K562 (cell line): ENCODE measurements around the gene RNF144A. TPM values are rescaled to one million over a fixed set of nuclear protein-coding genes. Genes with fewer than 3 reads are reported as not detected.
A peak's percentile ranks its signal among the peaks of the same experiment; 100 is the strongest.

Experiments
- ATAC-seq: fragments of 200-7000 bp; cut with Tn5 transposase; 3 replicates; pipeline ENCODE4 v1.9.1; 2020; ENCODE audit warnings: moderate library complexity
- BruUV-seq: library from RNA; stranded (reverse); fragments of 400-500 nt; replicated peaks from 2 replicates; lab custom pipeline; 2021; lab: Mats Ljungman, UMichigan
- CTCF ChIA-PET: fragments of 300-600 bp; formaldehyde crosslinking; extraction: SDS; loops from one replicate; lab custom pipeline; 2021; ENCODE audit warnings: low intra/inter-chr PET ratio; lab: Yijun Ruan, JAX
- POLR2A ChIA-PET: fragments of 300-600, 350-650 bp; sonication (Branson Sonifier 250); formaldehyde crosslinking; extraction: SDS; loops from one replicate; lab custom pipeline; 2021; ENCODE audit warnings: antibody characterized with exemption, inconsistent platforms; lab: Yijun Ruan, JAX
- DNase-seq, 4 experiments: peaks; one replicate each; pipeline versions ENCODE4 v3.0.0 to v3.0.0-alpha.2; 2011 to 2018; ENCODE audit warnings: low spot score in 3 of 4, mixed read lengths in 3 of 4; ENCODE audit errors: extremely low read depth in 1 of 4
- FAIRE-seq: peaks from 2 replicates; lab custom pipeline; 2011; peaks lifted over from hg19 to GRCh38; lab: Jason Lieb, UNC
- H2AFZ ChIP-seq: 2 replicates; pipeline ENCODE4 v1.6.0; 2011; ENCODE audit warnings: low read depth, low read length, control low read depth, inconsistent platforms
- H3K27ac ChIP-seq: fragments of 200-600 bp; 3 replicates; pipeline ENCODE4 v1.8.0; 2011; ENCODE audit warnings: low read depth, mild to moderate bottlenecking, control low read depth, inconsistent platforms, low read length, moderate library complexity, mixed read lengths; ENCODE audit errors: extremely low read depth
- H3K27me3 ChIP-seq, 2 experiments: fragments of 300-600 bp in 1 of 2; 2 replicates in 1 of 2; 3 replicates in 1 of 2; pipeline versions ENCODE4 v1.6.0 to v1.8.0; 2011; ENCODE audit warnings: inconsistent platforms in 2 of 2, low read length in 2 of 2, mild to moderate bottlenecking in 1 of 2, mixed read lengths in 1 of 2, moderate library complexity in 1 of 2; ENCODE audit not compliant: control insufficient read depth in 2 of 2, insufficient read depth in 2 of 2
- H3K36me3 ChIP-seq: fragments of 300-600 bp; 3 replicates; pipeline ENCODE4 v1.8.0; 2011; ENCODE audit warnings: mild to moderate bottlenecking, low read length, inconsistent platforms; ENCODE audit not compliant: control insufficient read depth, insufficient read depth
- H3K4me1 ChIP-seq, 2 experiments: fragments of 200-600 bp in 1 of 2; replicated peaks in 1 of 2; 2 replicates in 1 of 2; 3 replicates in 1 of 2; pipeline versions ENCODE4 v1.5.1 to v1.8.0; 2011; ENCODE audit warnings: inconsistent platforms in 2 of 2, low read length in 2 of 2, mild to moderate bottlenecking in 1 of 2, mixed read lengths in 1 of 2, moderate library complexity in 1 of 2; ENCODE audit not compliant: control insufficient read depth in 2 of 2, insufficient read depth in 2 of 2
- H3K4me2 ChIP-seq: 2 replicates; pipeline ENCODE4 v1.6.1; 2011; ENCODE audit warnings: low read length, control low read depth, inconsistent platforms, mixed read lengths; ENCODE audit not compliant: insufficient read depth
- H3K4me3 ChIP-seq: fragments of 200-600 bp; sonication (generic), shearing (Covaris generic); 2 replicates; pipeline ENCODE4 v1.5.1; 2016; ENCODE audit warnings: control low read depth, inconsistent platforms
- H3K79me2 ChIP-seq: fragments of 200-600 bp; 3 replicates; pipeline ENCODE4 v1.8.0; 2011; ENCODE audit warnings: low read length, inconsistent platforms; ENCODE audit not compliant: control insufficient read depth, insufficient read depth
- H3K9ac ChIP-seq, 2 experiments: 2 replicates each; pipeline versions ENCODE4 v1.6.0 to v1.6.1; 2011; ENCODE audit warnings: low read depth in 2 of 2, low read length in 2 of 2, control low read depth in 1 of 2, inconsistent platforms in 1 of 2, mild to moderate bottlenecking in 1 of 2, mixed read lengths in 1 of 2; ENCODE audit not compliant: insufficient read depth in 1 of 2
- H3K9me1 ChIP-seq: one replicate; pipeline ENCODE4 v1.6.0; 2011; ENCODE audit warnings: inconsistent platforms, mild to moderate bottlenecking, low read length, moderate library complexity; ENCODE audit not compliant: control insufficient read depth, insufficient read depth
- H3K9me3 ChIP-seq: replicated peaks from 2 replicates; pipeline ENCODE4 v1.5.1; 2011; ENCODE audit warnings: low read depth, low read length, inconsistent platforms; ENCODE audit not compliant: control insufficient read depth, insufficient read depth
- H4K20me1 ChIP-seq: replicated peaks from 2 replicates; pipeline ENCODE4 v1.6.1; 2011; ENCODE audit warnings: low read length, inconsistent platforms, mixed read lengths; ENCODE audit not compliant: control insufficient read depth, insufficient read depth
- CTBP1 ChIP-seq: fragments of 450-650 bp; IDR thresholded peaks from 2 replicates; pipeline ENCODE4 v1.6.1; 2016; ENCODE audit warnings: borderline replicate concordance
- GTF2F1 ChIP-seq: IDR thresholded peaks from 2 replicates; pipeline ENCODE4 v1.6.1; 2011; ENCODE audit warnings: low read depth, low read length, improper control_type of control experiment
- HNRNPL ChIP-seq: fragments of 200-400 bp; formaldehyde crosslinking; IDR thresholded peaks from 2 replicates; pipeline ENCODE4 v1.6.1; 2017; ENCODE audit warnings: low read depth, mild to moderate bottlenecking, low read length
- KDM5B ChIP-seq: fragments of 200-600 bp; sonication (generic); IDR thresholded peaks from 2 replicates; pipeline ENCODE4 v1.6.1; 2012; ENCODE audit warnings: low read depth, mild to moderate bottlenecking, moderate library complexity, low read length, control low read depth, inconsistent platforms; ENCODE audit not compliant: insufficient replicate concordance
- MECOM ChIP-seq: fragments of 250-450 bp; sonication (Bioruptor Pico); IDR thresholded peaks from 2 replicates; pipeline ENCODE4 v1.8.0; 2022; ENCODE audit warnings: inconsistent platforms
- NR3C1 ChIP-seq: sonication (generic); formaldehyde crosslinking; IDR thresholded peaks from 2 replicates; pipeline ENCODE4 v1.8.1; 2022; ENCODE audit warnings: missing genetic modification reagents
- RBFOX2 ChIP-seq: fragments of 200-400 bp; formaldehyde crosslinking; IDR thresholded peaks from 2 replicates; pipeline ENCODE4 v1.6.1; 2017; ENCODE audit warnings: low read depth, mild to moderate bottlenecking, low read length, moderate library complexity
- TOE1 ChIP-seq, 2 experiments: fragments of 450-650 bp in 1 of 2; sonication (generic) in 1 of 2; formaldehyde crosslinking in 1 of 2; IDR thresholded peaks; 2 replicates each; pipeline versions ENCODE4 v1.7.1 to v1.8.0; 2016 to 2022; ENCODE audit warnings: borderline replicate concordance in 2 of 2, mild to moderate bottlenecking in 2 of 2, antibody characterized with exemption in 1 of 2, inconsistent platforms in 1 of 2, low read depth in 1 of 2, missing genetic modification reagents in 1 of 2, moderate library complexity in 1 of 2
- VEZF1 ChIP-seq: fragments of 200-800 bp; sonication (Bioruptor generic); IDR thresholded peaks from 2 replicates; pipeline ENCODE4 v1.6.1; 2017; ENCODE audit warnings: missing genetic modification characterization, missing compliant biosample characterization
- ZBTB7A ChIP-seq: IDR thresholded peaks from 2 replicates; pipeline ENCODE4 v1.6.1; 2011; ENCODE audit warnings: low read depth, mild to moderate bottlenecking, low read length, moderate library complexity, borderline replicate concordance; ENCODE audit not compliant: control insufficient read depth
- ZNF431 ChIP-seq: sonication (generic); formaldehyde crosslinking; IDR thresholded peaks from 2 replicates; pipeline ENCODE4 v1.8.0; 2022; ENCODE audit warnings: mild to moderate bottlenecking, missing genetic modification reagents
- ZNF583 ChIP-seq: fragments of 250-450 bp; sonication (Bioruptor Pico); IDR thresholded peaks from 2 replicates; pipeline ENCODE4 v1.4.0; 2020
- WGBS: fragments of 100-300 bp; shearing (Covaris generic); methylation state at CpG from one replicate; pipeline ENCODE4 v1.1.6; 2016; ENCODE audit warnings: low coverage, mixed read lengths; ENCODE audit not compliant: insufficient coverage; ENCODE audit errors: missing lambda C conversion rate; 5-methylcytosine and 5-hydroxymethylcytosine counted together
- in situ Hi-C: fragments of 300-500 bp; cut with MboI; formaldehyde crosslinking; loops from 4 replicates; pipeline ENCODE4 v1.15.0; 2018; ENCODE audit warnings: inconsistent platforms, mixed read lengths
- intact Hi-C: fragments of 100-400 bp; cut with micrococcal nuclease; formaldehyde crosslinking; loops from 2 replicates; pipeline ENCODE4 v1.14.2; 2022
- polyA plus RNA-seq, 8 experiments: library from polyadenylated mRNA; depleted of rRNA in 4 of 8; stranded (reverse) in 5 of 8; unstranded in 3 of 8; fragments of >200 nt; fragmentation: Nextera tagmentation in 2 of 8; fragmentation: Illumina TruSeq in 1 of 8; extraction: Ambion mirVana in 2 of 8; extraction: Trizol in 1 of 8; gene quantifications; 2 replicates each; pipeline versions ENCODE4 v1.2.1 to v1.2.3, GENCODE V29; 2011 to 2014; ENCODE audit warnings: inconsistent platforms in 1 of 8, missing spikeins in 1 of 8
- total RNA-seq, 7 experiments: library from RNA; depleted of rRNA in 6 of 7; stranded (reverse); fragments of >200 nt in 6 of 7; fragmentation: Illumina TruSeq in 2 of 7; extraction: Trizol in 2 of 7; gene quantifications; 2 replicates each; pipeline versions ENCODE4 v1.2.1 to v1.2.3, GENCODE V29; 2011 to 2021; ENCODE audit warnings: low replicate concordance in 1 of 7
- TF ChIP-seq, protein P1 (sequence below): fragments of 450-650 bp; formaldehyde crosslinking; IDR thresholded peaks from 2 replicates; pipeline ENCODE4 v1.4.0; 2020; ENCODE audit warnings: mild to moderate bottlenecking, moderate library complexity

The RNF144A gene
- total and polyA plus RNA-seq, 9 of the 15 experiments (the other 6 are each of a cell fraction or from before 2014, with no cell fraction given): 0.96 to 11.3 (median 6.2) TPM

GRCh38 chr2:6916736-6917070 lies 509 bp upstream of the RNF144A start (continued):
- TF ChIP-seq, protein P1, sequence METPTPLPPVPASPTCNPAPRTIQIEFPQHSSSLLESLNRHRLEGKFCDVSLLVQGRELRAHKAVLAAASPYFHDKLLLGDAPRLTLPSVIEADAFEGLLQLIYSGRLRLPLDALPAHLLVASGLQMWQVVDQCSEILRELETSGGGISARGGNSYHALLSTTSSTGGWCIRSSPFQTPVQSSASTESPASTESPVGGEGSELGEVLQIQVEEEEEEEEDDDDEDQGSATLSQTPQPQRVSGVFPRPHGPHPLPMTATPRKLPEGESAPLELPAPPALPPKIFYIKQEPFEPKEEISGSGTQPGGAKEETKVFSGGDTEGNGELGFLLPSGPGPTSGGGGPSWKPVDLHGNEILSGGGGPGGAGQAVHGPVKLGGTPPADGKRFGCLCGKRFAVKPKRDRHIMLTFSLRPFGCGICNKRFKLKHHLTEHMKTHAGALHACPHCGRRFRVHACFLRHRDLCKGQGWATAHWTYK (CRISPR knock-in tag): no peak
- no peak for TF ChIP-seq GTF2F1

DNA sequence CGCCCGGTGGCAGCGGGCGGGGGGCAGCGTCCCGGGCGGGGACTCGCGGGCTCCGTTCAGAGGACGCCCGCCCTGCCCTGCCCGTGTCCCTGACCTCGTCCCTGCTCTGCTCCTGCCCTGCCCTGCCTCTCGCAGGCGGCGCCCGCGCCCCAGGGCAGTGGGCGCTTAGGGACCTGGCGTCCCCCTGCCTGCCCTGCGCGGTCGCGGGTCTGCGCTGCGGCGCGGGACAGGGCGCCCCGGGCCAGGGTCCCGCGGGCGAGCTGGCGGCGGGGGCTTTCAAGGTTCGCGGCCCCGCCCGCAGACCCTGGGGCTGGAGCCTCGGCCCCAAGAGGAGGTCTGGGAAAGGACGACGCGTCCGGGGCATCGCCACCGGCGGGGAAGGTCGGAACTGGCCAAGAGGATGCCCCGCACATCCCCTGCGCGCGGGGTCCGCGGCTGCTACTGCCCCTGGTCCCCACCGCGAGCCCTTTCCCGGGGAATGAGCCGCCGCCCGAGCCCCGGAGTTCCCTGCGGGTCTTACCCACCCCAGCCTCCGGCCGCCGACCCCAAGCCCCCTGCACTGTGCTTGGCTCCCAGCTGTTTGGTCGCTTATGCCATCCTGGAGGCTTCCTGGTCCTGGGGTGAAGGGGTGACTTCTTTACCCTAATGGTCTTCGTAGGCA lies 679 bp downstream of the RNF144A start:
- no peaks in the 10 kb centered on the region for H3K9me1 ChIP-seq
- peak; percentile 53 for ATAC-seq
- H3K4me2 ChIP-seq: peak overlapping the region; percentile 63; the same call in 1 of the 2 replicates
- H3K79me2 ChIP-seq: no peaks in the 10 kb centered on the region
- H2AFZ ChIP-seq: peak overlapping the region; percentile 69
- H3K27me3 ChIP-seq: 0 out of 5 replicates have a peak, but pooled peaks cover 0 to 2% of the 10 kb centered on the region in 2 experiments
- H3K4me3 ChIP-seq: peak overlapping the region; percentile 61
- peaks cover 5% of the 10 kb centered on the region; the same call in 1 of the 2 replicates for H4K20me1 ChIP-seq
- 6% methylated on average over 37 of the region's 68 CpGs for WGBS
- POLR2A ChIA-PET: no interaction called here
- H3K36me3 ChIP-seq: no peaks in the 10 kb centered on the region
- peak overlapping the region; percentile 63 to 91; a peak in 3 of 4 replicates for H3K9ac ChIP-seq
- CTCF ChIA-PET: interaction anchor here (0.8 to 1.0 kb wide), 3 partner anchors 91 to 96 kb away, joined by 3 read pairs; no protein-coding TSS in a partner anchor
- peaks cover 3 to 25% of the 10 kb centered on the region in 2 experiments; a peak in 4 of 5 replicates for H3K4me1 ChIP-seq
- DNase-seq: no peak
- peak overlapping the region; percentile 37; the same call in 1 of the 3 replicates for H3K27ac ChIP-seq
- intact Hi-C loops (loop anchor here (1.0 to 5.0 kb wide), 5 partner anchors 21 to 164 kb away; no protein-coding TSS in a partner anchor), in situ Hi-C loops (no loop called here)
- no peaks in the 10 kb centered on the region for H3K9me3 ChIP-seq
- FAIRE-seq: no peak
- no TSS peak for BruUV-seq
- TF ChIP-seq VEZF1 (CRISPR knock-in tag): 0 out of 2 replicates have a peak, but pooled peaks have one; percentile 3
- TF ChIP-seq NR3C1 (CRISPR knock-in tag): 0 out of 2 replicates have a peak, but pooled peaks have one; percentile 32
- 0 out of 2 replicates have a peak, but pooled peaks have one; percentile 45 for TF ChIP-seq HNRNPL
- TF ChIP-seq KDM5B: peak; percentile 50
- peak; percentile 53; the same call in 1 of the 2 replicates for TF ChIP-seq ZBTB7A
- no peak for TF ChIP-seq MECOM (CRISPR knock-in tag)
- no peak for TF ChIP-seq TOE1 (IDR thresholded peaks at IDR 0.05; ENCODE audit: borderline replicate concordance)
- no peak for TF ChIP-seq TOE1 (CRISPR knock-in tag; IDR thresholded peaks at IDR 0.05; ENCODE audit: borderline replicate concordance, low read depth)
- TF ChIP-seq RBFOX2: 0 out of 2 replicates have a peak, but pooled peaks have one; percentile 27
- no peak for TF ChIP-seq ZNF583 (CRISPR knock-in tag)
- peak; percentile 31; the same call in 1 of the 2 replicates for TF ChIP-seq CTBP1
- TF ChIP-seq ZNF431: 0 out of 2 replicates have a peak, but pooled peaks have one; percentile 2
